GM21447 (cell line): ENCODE results near the gene GNB1L.
A peak's percentile ranks its signal among the peaks of the same experiment; 100 is the strongest.

Source experiments
- ATAC-seq: cut with Tn5 transposase; IDR thresholded peaks from one replicate; pipeline ENCODE4 v1.9.1; 2021; ENCODE audit not compliant: unreplicated experiment

Gene GNB1L

DNA sequence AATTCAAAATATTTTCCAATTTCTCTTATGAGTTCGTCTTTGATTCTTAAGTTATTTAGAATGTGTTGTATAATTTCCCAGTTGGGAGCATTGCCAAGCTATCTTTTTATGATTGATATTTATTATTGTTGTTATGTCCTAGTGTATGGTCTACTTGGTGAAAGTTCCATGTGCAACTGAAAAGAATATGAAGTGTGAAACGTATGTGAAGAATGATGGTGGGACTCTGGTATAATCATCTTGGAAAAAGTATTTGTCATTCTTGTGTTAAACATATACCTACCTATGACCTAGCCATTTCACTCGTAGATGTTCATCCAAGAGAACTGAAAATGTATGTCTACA lies 12.0 kb upstream of the GNB1L start:
- ATAC-seq = no peak

DNA sequence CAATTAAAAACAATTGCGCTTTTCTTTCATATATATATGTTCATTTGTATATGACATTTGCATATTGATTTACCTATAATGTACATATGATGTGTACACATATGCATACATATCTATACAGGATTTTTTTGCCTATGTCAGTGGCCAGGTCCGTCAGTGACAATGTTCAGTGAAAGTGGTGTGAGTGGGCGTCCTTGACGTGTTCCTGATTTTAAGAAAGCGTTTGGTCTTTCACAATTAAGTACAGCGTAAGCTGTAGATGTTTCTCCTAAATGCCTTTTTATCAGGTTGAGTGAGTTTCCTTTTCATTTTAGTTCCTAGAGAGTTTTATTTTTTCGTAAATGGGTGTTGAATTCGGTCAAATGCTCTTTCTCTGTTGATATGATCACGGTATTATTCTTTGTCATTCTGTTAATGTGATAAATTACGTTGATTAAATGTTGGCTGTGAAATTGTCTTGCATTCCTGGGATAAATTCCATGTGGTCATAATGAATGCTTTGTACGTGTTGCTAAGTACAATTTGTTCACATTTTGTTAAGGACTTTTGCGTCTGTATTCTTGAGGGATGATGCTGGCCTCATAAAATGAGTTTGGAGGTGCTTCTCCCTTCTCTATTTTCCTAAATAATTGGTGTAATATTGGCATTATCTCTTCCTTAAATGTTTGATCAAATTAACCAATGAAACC lies 10.6 kb upstream of the GNB1L start:
- no peak for ATAC-seq

DNA sequence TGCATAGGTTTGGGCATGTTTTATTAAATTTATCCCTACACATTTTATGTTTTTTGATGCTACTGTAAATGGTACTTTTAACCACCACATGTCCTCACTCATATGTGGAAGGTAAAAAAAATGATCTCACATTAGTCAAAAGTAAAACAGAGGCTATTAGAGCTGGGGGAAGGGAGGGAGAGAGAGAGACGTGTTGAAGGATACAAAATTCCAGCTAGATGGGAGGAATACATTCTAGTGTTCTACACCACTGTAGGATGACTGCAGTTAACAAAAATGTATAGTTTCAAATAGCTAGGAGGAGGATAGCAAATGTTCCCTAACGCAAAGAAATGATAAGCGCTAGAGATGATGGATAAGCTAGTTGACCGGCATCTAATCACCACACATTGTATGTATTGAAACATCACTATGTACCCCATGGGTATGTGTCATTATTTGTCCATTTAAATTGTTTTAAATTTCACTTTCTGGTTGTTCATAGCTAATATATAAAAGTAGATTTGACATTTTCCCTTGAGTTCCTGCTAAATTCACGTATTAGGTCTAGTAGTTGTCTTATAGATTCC lies 9.9 kb upstream of the GNB1L start:
- no peak for ATAC-seq

DNA sequence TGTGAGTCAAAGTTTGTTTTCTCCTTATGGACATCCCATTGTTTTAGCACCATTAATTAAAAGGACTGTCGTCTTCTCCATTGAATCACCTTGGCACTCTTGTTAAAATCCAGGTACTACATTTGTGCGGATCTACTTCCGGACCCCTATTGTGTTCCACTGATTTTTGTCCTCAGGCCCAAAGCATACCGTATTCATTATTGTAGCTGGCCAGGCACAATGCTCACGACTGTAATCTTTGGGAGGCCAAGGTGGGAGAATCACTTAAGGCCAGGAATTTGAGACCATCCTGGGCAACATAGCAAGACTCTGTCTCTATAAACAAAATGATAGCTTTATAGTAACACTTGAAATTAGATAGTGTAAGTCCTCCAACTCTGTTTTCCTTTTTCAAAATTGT lies 8.9 kb upstream of the GNB1L start:
- ATAC-seq = no peak

DNA sequence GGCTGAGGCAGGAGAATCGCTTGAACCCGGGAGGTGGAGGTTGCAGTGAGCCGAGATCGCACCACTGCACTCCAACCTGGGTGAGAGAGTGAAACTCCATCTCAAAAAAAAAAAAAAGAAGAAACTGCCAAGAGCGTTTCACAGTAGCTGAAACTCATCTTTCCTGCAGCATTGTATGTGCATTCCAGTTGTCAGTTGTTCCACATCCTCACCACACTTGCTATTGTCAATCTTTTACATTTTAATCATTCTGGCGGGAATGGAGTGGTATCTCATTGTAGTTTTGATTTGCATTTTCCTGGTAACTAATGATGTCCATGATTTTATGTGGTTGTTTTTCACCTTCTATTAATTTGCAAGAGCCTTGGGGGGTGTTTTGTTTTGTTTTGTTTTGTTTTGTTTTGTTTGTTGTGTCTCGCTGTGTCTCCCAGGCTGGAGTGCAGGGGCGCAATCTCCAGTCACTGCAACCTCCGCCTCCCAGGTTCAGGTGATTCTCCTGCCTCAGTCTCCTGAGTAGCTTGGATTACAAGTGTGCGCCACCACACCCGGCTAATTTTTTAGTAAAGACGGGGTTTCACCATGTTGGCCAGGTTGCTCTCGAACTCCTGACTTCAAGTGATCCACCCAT lies 8.1 kb upstream of the GNB1L start:
- ATAC-seq = no peak

DNA sequence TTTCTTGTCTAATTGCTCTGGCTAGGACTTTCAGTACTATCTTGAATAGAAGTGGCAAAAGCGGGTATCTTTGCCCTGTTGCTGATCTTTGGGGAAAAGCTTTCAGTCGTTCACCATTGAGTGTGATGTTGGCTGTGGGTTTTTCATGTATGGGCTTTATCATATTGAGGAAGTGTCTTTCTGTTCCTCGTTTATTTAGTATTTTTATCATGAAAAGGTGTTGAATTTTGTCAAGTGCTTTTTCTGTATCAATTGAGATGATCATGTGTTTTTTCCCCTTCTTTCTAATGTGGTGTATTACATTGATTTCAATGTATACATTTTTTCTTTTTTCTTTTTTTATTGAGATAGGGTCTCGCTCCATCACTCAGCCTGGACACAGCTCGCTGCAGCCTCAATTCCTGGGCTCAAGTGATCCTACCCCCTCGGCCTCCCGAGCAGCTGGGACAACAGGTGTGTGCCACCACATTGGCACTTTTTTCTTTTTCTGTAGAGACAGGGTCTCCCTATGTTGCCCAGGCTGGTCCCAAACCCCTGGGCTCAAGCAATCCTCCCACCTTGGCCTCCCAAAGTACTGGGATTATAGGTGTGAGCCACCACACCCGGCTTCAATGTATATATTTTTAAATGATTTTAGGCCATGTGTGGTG lies 5.3 kb upstream of the GNB1L start:
- no peak for ATAC-seq

DNA sequence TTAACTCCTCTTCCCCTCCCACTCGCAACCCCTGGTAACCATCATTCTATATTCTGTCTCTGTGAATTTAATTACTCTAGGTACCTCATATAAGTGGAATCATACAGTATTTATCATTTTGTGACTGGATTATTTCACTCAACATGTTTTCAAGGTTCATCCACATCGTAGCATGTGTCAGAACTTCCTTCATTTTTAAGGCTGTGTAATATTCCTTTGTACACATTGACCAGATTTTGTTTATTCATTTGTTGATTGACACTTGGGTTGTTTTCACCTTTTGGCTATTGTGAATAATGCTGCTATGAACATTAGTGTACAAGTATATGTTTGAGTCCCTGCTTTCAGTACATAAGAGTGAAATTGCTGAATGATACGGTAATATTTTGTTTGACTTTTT lies 2.7 kb upstream of the GNB1L start:
- no peak for ATAC-seq

DNA sequence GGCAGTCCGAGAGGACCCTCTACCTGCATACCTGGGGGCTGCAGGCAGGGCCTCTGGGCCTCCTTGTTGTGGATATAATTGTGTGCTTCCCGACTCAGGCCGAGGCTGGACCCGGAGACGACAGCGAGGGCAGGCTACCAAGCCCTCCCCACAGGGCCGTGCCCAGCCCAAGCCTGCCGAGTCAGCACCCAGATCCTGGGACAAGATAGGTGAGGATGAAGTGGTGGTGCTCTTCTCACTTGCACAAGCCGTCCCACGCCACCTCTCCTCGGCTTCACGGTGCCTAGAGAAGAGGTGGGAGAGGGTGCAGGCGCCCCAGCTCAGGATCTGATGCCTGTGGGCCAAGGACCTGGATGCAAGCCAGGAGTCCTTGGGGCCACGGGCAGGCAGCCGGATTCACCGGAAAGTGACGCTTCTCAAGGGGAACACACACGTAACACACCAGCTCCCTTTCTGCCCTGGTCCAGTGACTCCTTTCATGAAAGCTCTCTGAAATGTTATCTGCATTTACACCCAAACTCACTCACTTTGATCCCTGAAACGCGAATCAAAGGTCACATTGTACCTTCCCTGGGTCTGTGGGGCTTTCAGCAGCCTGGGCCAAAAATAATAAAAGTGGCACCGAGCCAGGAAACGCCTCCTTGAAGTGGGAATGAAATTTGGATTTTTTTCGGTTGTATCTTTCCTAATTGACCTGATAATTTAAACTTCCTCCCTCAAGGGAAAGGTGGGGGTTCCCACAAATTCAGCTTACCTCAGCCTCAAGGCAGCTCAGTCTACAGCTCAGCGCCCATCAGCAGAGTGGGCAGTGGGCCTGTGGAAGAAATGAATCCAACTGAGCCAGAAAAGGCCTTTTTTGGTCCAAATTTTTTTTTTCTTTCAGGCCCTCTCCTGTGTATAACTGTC lies 1.1 kb upstream of the GNB1L start:
- peak; percentile 27 for ATAC-seq

DNA sequence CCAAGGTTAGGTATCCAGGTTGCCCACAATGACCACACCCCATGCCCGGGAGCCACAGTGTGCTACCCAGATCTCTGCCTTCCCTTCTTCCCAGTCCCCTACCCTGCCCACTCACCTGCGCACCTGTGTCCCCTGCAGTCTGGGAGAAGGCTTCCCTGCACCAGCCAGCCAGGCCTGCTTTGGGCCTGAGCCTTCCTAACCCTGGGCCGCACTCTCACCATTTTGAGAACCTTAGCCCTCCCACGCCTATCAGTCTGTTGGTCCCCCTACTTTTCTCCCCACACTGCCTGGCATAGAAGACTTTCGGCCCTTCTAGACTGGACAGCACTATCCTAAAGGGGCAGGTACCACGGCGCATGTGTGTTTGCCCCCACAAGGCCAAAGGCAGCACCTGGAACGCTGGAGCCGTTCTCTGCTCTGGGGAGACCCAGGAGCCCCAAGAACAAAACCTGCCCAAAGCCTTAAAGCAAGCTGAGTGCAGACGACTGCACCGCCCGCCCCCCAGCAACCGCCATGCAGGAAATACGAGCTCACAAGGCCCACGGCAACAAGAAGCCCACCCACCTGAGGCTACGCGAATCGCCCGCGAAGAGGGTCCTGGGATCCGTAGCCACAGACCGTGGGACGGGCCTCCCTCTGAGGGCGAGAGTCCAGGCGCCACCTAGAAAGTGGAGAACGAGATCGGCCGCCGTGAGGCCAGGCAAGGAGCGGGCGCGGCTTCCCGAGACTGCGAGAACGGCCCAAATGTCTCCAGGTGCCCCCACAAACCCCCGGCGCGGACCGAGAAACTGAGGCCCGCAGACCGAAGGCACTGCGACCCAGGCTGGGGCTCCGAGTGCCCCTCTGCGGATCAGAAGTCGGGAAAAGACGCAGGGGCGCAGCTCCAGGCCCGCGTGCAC lies 546 bp downstream of the GNB1L start:
- ATAC-seq = no peak

DNA sequence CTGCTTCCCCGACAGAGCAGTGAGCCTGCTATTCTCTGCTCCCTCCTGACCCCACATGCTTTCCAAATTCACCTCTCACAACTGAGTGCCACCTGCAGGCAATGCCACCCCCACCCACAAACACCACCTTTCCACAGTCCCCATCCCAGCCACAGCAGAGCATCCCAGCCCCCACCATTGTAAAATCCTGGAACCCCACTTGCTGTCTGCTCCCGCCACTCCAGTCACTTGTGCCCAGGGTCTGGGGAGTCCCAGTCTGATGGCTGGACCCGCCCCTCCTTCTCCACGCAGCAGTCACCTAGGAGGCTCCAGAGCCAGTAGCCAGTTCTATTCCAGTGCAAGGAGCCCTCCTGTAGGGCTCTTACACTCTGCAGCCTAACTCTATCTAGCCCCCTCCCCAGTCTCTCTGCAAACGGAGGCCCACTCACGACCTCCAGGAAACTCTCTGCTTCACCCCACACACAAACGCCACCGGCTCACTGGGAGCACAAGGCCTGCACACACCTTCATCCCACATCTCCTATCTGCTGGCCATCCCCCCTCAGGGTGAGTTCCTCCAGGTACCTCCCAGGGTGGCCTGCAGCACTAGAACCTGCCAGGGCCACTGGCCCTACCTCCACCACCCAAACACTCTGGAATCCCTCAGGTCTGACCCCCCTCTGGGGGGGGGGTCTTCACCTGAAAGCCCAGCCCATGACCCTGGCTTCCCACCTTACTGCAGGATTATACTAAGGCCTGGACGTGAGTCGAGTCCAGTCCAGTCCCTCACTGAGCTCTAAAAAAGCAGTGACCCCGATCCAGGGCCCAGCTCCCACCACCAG lies 1.4 kb downstream of the GNB1L start:
- no peak for ATAC-seq

DNA sequence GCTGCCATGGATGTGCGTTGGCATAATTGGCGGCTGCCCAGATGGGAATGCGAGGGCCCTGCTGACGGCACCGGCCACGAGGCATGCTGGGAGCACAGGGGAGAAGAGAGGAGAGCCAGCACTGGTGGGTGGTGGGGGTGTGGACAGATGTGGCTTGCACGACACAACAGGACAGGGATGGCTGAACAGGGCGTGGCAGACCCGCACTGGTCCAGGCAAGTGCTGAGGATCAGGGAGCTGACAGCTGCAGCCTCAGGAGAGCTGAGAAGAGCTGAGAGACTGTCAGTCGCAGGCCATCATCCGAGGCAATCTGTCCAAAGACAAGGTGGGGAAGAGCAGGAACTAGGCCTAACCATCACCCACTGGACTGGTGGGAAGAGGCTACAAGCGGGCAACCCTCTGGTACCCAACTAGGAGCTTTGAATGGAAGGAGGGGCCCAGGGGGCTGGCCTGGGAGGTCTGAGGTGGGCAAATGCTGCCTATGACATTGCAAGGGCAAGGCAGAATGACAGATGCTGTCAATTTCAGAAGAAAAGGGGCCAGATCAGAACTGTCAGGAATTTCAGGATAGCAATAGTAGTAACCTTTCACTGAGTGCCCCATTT lies 2.4 kb downstream of the GNB1L start:
- ATAC-seq = no peak

DNA sequence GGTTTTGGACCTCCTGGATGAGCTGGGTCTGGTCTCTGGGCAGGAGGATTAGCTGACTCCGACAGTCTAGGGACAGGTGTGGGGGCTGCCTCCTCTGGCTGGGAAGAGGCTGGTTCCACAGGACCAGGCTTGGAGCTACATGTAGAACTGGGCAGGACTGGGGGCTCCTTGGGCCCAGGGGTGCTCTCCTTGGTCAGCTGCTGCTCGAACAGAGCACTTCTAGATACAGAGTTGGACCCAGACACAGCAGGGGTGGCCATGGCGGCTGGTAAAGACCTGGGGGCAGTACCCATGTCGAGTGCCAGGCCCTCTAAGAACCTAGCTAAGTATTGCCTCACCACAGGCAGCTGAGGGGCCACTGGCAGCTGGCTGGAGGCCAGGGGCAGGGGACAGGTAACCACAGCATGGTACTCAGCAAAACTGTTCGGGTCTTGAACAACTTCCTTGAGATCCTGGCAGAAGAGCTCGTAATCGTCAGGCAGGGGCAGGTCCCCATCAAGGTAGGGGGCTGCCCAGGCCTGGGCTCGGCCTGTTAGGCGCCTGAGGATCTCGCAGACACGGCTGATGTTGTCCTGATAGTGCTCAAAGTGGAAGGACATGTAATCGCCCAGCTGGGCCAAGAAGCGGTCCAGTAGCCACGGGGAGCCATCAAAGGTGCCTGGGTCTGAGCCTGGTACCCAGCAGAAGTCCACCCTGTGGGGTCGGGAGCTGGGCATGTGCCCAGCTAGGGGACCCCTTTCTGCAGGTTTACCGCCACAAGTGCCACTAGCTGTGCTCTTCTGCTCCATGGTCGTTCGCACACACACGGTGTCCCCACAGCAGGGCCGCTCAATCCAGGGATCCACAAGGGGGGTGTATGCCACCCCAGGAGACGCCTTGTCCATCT lies 3.1 kb downstream of the GNB1L start:
- no peak for ATAC-seq

DNA sequence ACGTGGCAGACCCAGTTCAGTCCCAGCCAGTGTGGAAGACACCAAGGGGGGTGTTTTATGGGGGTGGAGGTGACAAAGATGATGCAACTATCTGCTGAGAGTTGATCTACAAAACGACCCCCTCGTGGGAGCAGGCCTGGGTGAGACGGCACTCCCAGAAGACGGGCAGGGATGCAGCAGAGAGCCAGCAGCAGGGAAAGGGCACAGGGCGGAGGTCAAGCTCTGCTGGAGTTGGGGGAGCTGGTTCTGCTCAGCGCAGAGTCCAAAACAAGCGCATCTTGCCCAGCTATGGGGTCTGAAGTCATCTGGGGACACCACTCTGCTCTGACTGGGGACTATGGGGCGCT lies 3.9 kb downstream of the GNB1L start:
- no peak for ATAC-seq

DNA sequence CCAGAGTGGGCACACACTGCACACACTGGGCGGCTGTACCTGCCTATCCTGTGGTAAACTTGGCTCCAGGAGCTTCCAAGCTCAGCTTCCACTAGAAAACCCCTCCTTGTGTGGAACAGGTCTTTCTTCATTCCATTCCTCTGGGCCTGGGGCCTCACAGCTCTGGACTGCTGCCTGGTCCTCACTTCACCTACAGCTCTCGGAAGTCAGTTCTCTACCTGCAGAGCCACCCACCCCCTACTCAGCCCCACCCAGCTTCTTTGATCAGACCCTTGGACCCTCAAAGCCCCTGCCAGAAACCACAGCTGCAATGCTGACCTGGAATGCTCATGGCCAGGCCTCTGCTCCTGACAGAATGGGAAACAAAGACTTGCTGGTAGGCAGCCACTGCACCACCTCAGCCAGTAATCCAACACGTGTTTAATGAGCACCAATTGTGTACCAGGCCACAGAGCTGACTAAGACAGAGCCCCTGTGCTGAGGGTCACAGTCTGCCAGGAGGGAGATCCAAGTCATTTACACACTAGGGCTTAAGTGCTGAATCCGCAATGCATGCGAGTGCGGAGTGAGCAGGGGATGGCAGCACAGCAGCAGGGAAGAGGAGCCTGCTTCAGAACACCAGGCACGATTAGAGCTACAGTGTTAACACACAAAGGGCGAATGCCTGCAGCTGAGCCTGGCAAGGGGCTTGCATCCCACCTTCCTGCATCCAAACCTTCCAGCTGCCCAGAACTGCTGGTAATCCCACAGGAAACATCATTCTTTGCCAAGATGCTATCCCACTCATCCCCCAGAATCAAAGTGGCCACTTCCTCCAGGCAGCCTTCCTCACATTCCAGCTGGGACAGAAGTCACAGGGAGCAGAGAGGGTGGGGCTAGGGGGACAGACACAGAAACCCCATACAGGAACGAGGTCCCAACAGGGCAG lies 4.6 kb downstream of the GNB1L start:
- ATAC-seq = no peak

DNA sequence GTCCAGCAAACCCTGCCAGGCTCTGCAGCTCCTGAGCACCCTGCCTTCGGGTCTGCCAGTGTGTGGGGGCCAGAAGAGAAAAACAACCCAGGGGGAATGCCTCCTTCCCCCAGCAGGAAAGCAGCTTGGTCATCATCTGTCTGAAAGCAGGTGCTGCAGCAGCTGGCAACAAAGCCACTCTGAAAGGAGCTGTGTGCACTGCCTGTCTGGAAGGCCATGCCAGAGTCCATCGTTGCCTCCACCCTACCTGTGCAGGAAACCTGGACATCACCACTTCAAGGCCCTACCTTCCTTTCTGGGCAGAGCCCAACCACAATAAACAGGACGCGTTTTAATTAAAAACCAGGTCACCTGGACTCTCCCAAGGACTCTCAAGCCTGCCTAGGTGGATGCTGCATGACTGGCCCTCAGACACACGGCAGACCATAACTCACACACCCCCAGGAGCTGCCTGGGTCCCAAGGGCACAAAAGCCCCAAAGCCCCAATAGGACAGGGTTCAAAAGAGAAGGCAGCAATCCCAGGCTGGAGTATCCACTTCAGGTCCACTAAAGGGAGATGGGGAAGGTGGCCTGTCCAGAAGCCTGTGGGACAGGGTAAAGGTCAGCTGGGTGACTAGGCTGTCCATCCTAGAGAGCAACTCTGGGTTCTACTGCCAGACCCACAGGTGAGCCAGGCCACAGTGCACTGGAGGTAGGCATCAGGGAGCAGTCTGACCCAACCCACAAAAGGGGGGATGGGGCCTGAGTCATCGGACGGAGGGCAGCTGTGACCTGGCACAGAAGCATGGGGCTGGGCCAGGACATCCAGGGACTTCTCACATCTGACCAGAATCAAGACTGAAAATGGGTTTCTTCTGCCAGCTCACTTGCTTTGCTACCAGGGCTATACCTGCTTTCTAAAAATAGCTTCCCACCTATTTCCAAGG lies 6.1 kb downstream of the GNB1L start:
- no peak for ATAC-seq

DNA sequence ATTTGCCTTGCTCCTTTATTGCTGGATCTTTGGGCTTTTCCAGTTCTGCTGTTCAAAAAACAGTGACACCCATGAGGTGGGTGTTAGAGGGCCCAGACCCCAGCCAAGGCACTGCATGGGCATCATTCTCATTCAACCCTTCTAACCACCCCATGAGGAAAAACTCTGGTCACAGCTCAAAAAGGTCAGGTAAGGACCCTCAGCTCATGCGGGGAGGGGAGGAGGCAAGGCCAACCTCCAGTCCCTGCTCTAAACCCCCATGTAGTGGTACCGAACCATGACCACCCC lies 7.4 kb downstream of the GNB1L start:
- no peak for ATAC-seq
